Measurements from ENCODE around the gene RNF217.

DNA sequence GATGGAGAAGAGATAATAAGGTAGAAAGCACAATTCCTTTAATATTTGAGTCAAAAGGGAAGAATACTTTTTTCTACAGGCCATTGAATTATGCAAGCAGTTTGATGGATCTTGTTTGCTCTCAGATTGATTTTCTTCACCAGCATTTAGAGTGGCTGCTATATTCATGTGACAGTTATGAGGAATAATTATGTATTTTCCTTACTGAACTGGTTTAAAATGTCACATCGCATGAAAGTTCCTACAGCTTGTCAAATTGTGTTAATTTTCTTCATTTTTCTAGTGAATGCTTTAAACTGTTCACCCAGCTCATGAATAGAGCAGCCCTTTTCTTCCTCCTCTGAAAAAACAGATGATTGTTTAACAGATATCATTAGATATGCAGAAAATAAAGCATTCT, 153.9 kb downstream of the RNF217 start:
- TF ChIP-seq POLR2AphosphoS5 (IDR thresholded peaks at IDR 0.05; ENCODE audit: borderline replicate concordance, low read depth, low read length) (no peak), EZH2 (IDR thresholded peaks at IDR 0.05) (no peak)

All from SK-N-MC (cell line).